GM23248 (cell line): ENCODE measurements around the gene ZFPM1.

Source experiments
- EZH2 ChIP-seq: fragments of 200-600 bp; sonication (generic); IDR thresholded peaks from 2 replicates; pipeline ENCODE4 v1.6.1; 2018; ENCODE audit warnings: antibody characterized with exemption, mild to moderate bottlenecking; ENCODE audit not compliant: insufficient read depth, poor library complexity, severe bottlenecking
- EZH2phosphoT487 ChIP-seq: fragments of 200-600 bp; sonication (generic); IDR thresholded peaks from 2 replicates; pipeline ENCODE4 v1.6.1; 2018; ENCODE audit warnings: antibody characterized with exemption, moderate library complexity, mild to moderate bottlenecking, low read depth; ENCODE audit not compliant: insufficient read depth

DNA sequence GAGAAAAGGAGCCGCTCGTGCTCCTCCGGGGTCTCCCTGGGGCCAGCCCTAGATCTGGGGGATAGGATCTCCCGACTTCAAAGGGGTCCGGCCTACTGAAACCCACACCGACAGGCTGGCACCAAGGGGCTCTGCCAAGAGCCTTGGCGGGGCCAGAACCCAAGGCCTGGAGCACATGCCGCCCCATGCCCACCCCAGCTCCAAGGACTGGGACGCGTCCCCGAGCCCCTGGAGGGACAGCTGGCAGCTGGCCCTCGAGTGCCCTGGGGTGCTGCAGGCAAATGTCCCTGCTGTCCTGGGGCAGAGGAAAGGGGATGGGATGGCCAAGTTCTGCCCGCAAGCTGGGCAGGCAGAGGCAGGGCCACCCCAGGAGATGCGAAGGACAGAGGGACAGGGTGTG, 31.8 kb upstream of the ZFPM1 start:
- TF ChIP-seq EZH2: no peak
- TF ChIP-seq EZH2phosphoT487: no peak
